ENCODE measurements around the gene ARHGEF10L.
A peak's percentile ranks its signal among the peaks of the same experiment; 100 is the strongest.
"Not testable (repeated sequence)": the region's sequence is repeated elsewhere in the genome, so short reads cannot be mapped to it uniquely, and the experiment has no call there.

Gene ARHGEF10L

DNA sequence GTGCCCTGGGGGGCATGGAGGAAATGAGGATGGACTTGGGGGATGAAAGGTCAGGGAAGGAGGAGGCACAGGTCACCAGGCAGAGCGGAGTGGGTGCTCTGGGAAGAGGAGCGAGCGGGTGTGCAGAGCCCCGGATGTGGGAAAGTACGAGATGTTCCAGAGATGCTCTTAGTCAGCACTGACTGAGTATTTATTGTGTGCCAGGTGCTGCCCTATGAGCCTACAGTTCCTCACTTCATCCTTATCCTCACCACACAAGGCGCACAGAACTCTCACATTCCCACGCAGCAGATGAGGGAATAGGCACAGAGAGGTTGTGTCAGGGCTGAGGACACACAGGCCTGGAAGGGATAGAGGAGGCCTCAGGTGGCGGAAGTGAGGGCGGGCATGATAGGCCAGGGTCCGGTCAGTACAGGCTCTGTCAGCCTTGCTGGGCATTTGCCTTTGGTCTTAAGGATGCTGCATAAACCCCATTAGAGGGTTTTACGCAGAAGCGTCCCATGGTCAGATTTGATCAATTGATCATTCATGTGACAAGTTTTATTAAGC, 77.3 kb downstream of the ARHGEF10L start:
- DNase-seq, result no peak

GRCh38 chr1:17617787-17618557, 78.5 kb downstream of the ARHGEF10L start:
- DNase-seq, result peak; percentile 42

DNA sequence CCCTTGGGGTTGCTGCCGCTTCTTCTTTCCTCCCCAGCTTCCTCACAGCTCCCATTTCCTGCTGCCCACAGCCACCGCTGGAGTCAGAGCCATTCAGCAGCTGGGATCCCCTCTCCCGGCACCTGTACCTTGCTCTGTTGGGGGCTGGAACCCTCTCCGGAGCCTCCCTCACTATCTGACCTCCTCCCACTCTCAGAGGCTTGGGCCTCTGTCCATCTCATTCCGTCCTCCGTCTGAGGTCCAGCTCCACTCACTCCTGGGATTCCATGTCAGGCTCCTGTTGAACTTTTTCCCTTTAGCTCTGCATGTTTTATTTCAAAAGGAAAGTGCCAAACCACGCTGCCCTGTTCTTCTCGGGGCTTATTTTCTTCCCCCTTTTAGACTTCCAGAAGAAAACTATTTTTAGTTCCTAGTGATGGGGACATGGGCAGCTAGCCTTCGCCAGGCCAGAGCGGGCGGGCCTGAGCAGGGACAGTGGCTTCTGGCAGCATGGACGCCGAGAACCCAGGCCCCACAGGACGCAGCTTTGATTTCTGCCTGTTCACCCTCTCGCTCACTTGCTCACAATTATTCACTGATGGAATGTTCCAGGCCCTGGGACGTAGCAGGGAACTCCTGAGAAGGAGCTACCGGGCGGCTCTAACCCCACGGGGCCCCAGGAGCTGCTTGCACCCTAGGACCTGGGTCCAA, 79.2 kb downstream of the ARHGEF10L start:
- no peak for DNase-seq

GRCh38 chr1:17620448-17620847, 81.0 kb downstream of the ARHGEF10L start:
- DNase-seq, result no peak

- DNase-seq, result no peak
These were observed 82.2 kb downstream of the ARHGEF10L start for GRCh38 chr1:17621691-17622090.

GRCh38 chr1:17622823-17623222, 83.3 kb downstream of the ARHGEF10L start:
- DNase-seq, result no peak

DNA sequence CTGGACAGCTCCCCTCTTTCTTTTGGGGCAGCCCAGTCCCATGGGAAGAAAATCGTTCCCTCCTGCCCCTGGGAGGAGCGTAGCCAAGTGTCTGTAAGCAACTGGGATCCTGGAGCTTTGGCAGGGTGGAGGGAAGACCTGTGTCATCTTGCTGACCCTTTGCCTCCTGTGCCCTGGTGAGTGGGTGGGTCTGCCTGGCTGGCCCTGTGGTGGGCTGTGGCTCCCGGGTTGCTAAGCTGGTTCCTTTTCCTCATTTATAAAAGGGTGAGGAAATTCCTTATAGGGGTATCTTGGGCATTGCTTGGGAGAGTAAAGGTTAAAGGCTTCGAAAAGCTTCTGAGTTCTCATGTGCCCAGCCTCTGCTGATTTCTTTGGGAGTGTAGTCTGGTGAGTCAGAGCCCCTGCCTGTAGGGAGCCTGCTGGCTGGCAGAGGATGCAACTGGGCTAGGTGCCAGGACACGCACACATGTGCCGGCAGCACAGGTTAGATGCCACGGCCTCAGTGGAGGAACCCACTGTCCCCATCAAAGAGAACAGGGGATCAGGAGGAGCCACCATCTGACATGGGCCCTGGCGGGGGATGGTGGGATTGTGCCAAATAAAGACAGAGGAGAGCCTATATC, 85.2 kb downstream of the ARHGEF10L start:
- peak; percentile 15 for DNase-seq

- no peak for DNase-seq
These were observed 87.9 kb downstream of the ARHGEF10L start for GRCh38 chr1:17627239-17628052.

- not testable (repeated sequence) for DNase-seq
These were observed 89.5 kb downstream of the ARHGEF10L start for GRCh38 chr1:17629046-17629445.

DNA sequence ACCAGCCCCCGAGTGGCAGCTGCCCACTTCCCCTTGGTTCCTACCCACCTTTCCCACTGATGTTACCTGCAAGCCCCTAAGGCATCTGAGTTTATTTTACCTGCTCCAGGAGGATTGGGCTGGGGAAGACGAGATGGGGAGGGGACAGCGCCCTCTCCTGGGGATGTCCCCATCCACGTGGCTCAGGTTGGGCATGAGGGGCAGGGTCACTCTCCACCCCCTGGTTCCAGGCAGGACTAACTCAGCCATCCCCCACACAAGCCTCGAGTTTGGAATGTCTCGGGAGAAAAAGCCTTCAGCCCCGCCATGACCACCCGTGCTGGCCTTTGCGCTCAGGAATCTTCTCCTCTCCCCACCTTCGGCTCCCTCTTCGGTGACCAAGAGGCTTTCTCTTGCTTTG, 90.0 kb downstream of the ARHGEF10L start:
- DNase-seq, result no peak

DNA sequence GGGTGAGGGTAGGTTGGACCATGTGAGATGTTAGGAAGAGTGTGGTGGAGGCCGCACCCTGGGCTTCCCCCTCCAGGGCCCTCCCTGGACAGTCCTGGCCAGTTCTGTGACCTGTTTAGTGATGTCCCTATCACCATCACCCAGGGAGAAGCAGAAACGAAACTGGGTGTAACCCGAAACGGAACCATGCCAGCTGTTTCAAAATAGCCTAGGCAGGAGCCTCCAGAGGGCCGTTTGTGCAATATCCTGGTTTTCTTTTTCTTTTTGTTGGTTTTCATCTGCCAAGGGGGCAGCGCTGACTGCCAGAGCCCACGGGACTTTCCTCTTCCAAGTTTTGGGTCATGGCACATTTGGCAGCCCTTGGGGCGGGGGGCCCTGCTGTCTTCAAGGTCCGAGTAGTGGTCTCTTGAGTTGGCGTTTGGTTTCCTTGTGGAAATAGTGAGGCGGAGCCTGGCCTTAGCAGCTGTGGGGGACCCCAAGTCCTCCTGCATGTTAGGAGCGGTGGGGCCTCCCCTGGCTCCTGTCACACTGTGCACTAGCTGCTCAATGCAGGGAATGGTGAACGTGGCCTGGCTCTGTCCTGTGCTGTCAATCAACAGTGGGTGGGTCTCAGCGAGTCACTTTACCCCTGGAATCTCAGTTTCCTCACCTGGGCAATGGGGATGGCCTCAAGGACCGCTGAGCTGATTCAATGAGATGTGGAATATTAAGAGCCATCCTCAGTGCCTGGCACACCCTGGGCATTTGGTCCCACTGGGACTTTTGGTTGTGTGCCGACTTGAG, 90.7 kb downstream of the ARHGEF10L start:
- DNase-seq, result no peak

- DNase-seq, result no peak
These were observed 91.5 kb downstream of the ARHGEF10L start for GRCh38 chr1:17630986-17631385.

- no peak for DNase-seq
These were observed 91.9 kb downstream of the ARHGEF10L start for GRCh38 chr1:17631410-17631809.

DNA sequence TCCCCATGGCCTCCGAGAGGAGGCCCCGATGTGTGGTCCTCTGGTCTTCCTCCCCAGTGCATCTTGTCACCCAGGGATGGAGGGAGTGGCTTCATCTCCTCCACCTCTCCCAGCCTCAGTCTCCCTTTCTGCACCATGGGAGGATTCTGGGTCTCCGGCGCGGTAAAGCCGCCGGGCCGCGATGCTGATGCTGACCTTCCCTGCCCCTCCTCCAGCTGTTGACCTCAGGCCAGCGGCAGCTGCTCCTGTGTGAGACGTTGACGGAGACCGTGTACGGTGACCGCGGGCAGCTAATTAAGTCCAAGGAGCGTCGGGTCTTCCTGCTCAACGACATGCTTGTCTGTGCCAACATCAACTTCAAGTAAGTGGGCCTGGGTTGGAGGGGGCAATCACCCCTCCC, 92.6 kb downstream of the ARHGEF10L start:
- no peak for DNase-seq

GRCh38 chr1:17632541-17633184, 93.2 kb downstream of the ARHGEF10L start:
- DNase-seq, result peak; percentile 25

DNA sequence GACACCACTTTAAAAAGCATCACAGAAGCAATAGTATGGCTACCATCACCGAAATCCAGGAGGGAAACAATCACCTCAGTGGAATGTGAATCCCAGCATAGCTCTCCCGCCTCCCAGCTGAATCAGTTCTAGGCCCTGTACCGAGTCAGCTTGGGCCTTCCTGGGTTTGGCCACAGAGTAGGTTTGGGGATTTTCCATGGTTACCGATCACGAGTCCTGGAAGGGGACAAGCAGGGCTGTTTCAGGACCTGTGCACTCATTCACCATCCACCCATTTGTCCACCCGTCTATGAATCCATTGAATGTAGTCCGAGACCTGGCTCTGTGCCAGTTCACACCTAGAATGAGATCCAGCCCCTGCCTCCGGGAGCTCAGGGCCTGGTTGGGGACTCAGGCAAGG, 94.2 kb downstream of the ARHGEF10L start:
- DNase-seq, result peak; percentile 79

- no peak for DNase-seq
These were observed 95.8 kb downstream of the ARHGEF10L start for GRCh38 chr1:17635276-17635675.

- no peak for DNase-seq
These were observed 96.3 kb downstream of the ARHGEF10L start for GRCh38 chr1:17635811-17636210.

DNA sequence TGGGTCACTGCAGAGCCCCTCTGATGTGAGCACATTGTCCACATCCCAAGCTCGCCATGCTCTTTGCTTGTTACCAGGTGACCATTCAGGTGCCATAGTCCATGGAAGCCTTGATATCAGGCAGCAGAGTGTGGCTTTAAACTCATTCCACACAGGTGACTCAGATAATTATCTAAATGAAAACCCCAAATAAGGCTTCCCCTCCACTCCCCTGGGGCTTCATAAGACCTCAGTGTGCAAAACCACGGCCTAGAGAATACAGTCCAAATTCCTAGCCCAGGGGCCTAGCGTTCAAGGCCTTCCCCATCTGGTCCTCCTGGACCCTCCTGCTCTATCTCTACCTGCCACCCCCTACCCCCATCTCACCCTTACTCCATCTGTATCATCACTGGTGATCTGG, 97.1 kb downstream of the ARHGEF10L start:
- DNase-seq, result peak; percentile 80

- DNase-seq, result no peak
These were observed 97.6 kb downstream of the ARHGEF10L start for GRCh38 chr1:17637055-17637454.

- DNase-seq, result no peak
These were observed 100.3 kb downstream of the ARHGEF10L start for GRCh38 chr1:17639703-17640340.

Measured in fibroblast of skin of right biceps (primary cell).